Gastrocnemius medialis (tissue), 4 donors: ENCODE measurements around the gene MYOCD. TPM values are rescaled to one million over a fixed set of nuclear protein-coding genes. Genes with fewer than 3 reads are reported as not detected.

ENCODE experiments used
- ATAC-seq, 2 donors: fragments of 150-250 bp; one replicate each; pipeline ENCODE4 v1.9.1; 2016
- DNase-seq, 2 donors: peaks; one replicate each; pipeline ENCODE4 v3.0.0-alpha.2; 2019
- H3K27ac ChIP-seq, 4 donors: fragments of 200-600 bp; sonication (generic); 1 replicate in 1 of 4; 2 replicates in 3 of 4; pipeline ENCODE4 v1.5.1; 2016 to 2018; ENCODE audit warnings: mild to moderate bottlenecking in 2 of 4, moderate library complexity in 1 of 4
- H3K27me3 ChIP-seq, 3 donors: fragments of 200-600 bp; sonication (generic) in 2 of 3; 1 replicate in 1 of 3; 2 replicates in 2 of 3; pipeline versions ENCODE4 v1.5.1 to v1.6.0; 2016 to 2019; ENCODE audit warnings: mild to moderate bottlenecking in 1 of 3, moderate library complexity in 1 of 3
- H3K36me3 ChIP-seq, 2 donors: fragments of 200-600 bp; sonication (generic) in 1 of 2; one replicate each; pipeline ENCODE4 v1.5.1; 2017 to 2018
- H3K4me1 ChIP-seq, 2 donors: fragments of 200-600 bp; sonication (generic) in 1 of 2; one replicate each; pipeline ENCODE4 v1.5.1; 2016 to 2017; ENCODE audit warnings: mild to moderate bottlenecking in 2 of 2
- H3K4me3 ChIP-seq, 4 donors: fragments of 200-600 bp; sonication (generic) in 3 of 4; 1 replicate in 1 of 4; 2 replicates in 3 of 4; pipeline ENCODE4 v1.5.1; 2016 to 2019; ENCODE audit warnings: mild to moderate bottlenecking in 2 of 4
- H3K9me3 ChIP-seq, 3 donors: fragments of 200-600 bp; sonication (generic) in 2 of 3; 1 replicate in 1 of 3; 2 replicates in 2 of 3; pipeline ENCODE4 v1.5.1; 2016 to 2019
- POLR2A ChIP-seq, 2 donors: fragments of 450-650 bp; IDR thresholded peaks; one replicate each; pipeline ENCODE4 v1.6.1; 2017; ENCODE audit warnings: antibody characterized with exemption in 2 of 2, mild to moderate bottlenecking in 2 of 2, moderate library complexity in 2 of 2
- in situ Hi-C, 4 donors: fragments of 200-750 bp; cut with MboI; loops; one replicate each; pipeline versions ENCODE4 v1.15.0 to v1.8.0; 2017; ENCODE audit warnings: low sequenced_read_pairs in 4 of 4
- intact Hi-C: fragments of 100-400 bp; cut with DNase I; formaldehyde crosslinking; loops from one replicate; pipeline ENCODE4 v1.15.1; 2023; ENCODE audit warnings: low total_unique reads
- total RNA-seq, 4 donors: library from RNA; depleted of rRNA; stranded (reverse); fragments of >200 nt; gene quantifications; one replicate each; pipeline versions ENCODE4 v1.1.0 to v1.2.3, GENCODE V29; 2016
- TF ChIP-seq, protein P1 (sequence below), 5 experiments: fragments of 450-650 bp in 3 of 5; fragments of 200-600 bp in 2 of 5; sonication (generic) in 2 of 5; IDR thresholded peaks in 4 of 5; conservative IDR thresholded peaks in 1 of 5; 1 replicate in 4 of 5; 2 replicates in 1 of 5; pipeline ENCODE4 v1.5.1; 2016 to 2019; ENCODE audit warnings: antibody characterized with exemption in 5 of 5, mild to moderate bottlenecking in 3 of 5, moderate library complexity in 3 of 5

The MYOCD gene
- total RNA-seq, 4 donors from 2014 or later = 0.36 to 2.7 (median 1.2) TPM

DNA sequence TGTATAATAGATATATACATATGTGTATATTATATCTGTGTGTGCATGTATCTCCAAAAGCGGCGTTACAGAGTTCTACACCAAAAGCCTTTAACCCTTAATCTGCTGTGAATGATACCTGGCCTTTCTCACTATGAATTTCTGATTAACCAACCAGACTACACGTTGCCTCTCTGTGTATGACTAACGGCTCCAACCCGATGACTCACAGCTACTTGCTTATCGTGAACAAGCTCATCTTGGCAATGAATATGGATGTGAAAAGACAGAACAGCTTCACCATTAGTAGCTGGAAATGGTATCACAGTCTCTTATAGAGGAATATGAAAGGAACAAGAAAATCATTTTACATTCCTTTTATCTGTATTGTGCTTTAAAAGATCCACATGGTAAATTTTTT is 99.9 kb downstream of the MYOCD start:
- DNase-seq = no peak
- Histone ChIP-seq H3K27me3 (no peaks in the 10 kb centered on the region), H3K4me3 (no peak overlapping the region), H3K27ac (no peak overlapping the region), H3K4me1 (no peaks in the 10 kb centered on the region), H3K9me3 (no peaks in the 10 kb centered on the region), H3K36me3 (no peaks in the 10 kb centered on the region)
- TF ChIP-seq, protein P1, sequence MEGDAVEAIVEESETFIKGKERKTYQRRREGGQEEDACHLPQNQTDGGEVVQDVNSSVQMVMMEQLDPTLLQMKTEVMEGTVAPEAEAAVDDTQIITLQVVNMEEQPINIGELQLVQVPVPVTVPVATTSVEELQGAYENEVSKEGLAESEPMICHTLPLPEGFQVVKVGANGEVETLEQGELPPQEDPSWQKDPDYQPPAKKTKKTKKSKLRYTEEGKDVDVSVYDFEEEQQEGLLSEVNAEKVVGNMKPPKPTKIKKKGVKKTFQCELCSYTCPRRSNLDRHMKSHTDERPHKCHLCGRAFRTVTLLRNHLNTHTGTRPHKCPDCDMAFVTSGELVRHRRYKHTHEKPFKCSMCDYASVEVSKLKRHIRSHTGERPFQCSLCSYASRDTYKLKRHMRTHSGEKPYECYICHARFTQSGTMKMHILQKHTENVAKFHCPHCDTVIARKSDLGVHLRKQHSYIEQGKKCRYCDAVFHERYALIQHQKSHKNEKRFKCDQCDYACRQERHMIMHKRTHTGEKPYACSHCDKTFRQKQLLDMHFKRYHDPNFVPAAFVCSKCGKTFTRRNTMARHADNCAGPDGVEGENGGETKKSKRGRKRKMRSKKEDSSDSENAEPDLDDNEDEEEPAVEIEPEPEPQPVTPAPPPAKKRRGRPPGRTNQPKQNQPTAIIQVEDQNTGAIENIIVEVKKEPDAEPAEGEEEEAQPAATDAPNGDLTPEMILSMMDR (IDR thresholded peaks at IDR 0.05 in 4 of 5, conservative IDR thresholded peaks at IDR 0.05 in 1 of 5) = no peak
- no peak for TF ChIP-seq POLR2A (IDR thresholded peaks at IDR 0.05)
- ATAC-seq = no peak
- in situ Hi-C loops = no loop called here
- intact Hi-C loops = no loop called here

GRCh38 chr17:12768255-12768654 is 102.6 kb downstream of the MYOCD start:
- in situ Hi-C loops (no loop called here), intact Hi-C loops (no loop called here)
- H3K4me1 ChIP-seq = no peaks in the 10 kb centered on the region
- H3K4me3 ChIP-seq = no peak overlapping the region
- DNase-seq (no peak), ATAC-seq (no peak)
- no peaks in the 10 kb centered on the region for H3K36me3 ChIP-seq
- no peak overlapping the region for H3K27ac ChIP-seq
- TF ChIP-seq POLR2A (IDR thresholded peaks at IDR 0.05) = no peak
- no peaks in the 10 kb centered on the region for H3K27me3 ChIP-seq
- H3K9me3 ChIP-seq = no peaks in the 10 kb centered on the region

DNA sequence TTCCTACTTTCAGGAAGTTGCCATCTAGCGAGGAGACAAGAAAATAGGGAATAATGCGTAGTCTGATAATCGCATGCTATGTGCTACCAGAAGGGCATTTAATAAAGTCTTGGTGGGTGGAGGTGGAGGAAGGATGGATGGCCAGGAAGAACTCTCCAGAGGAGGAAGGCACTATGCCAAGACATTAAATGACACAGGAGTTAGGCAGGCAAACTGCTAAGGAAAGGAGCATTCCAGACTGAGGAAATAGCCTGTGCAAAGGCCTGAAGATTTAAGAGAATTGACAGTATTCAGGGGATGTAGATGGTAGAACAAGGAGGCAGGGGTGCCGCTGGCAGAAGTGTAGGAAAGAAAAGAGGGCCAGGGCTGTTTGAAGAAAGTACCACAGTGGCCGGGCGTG is 104.3 kb downstream of the MYOCD start:
- no peaks in the 10 kb centered on the region for H3K9me3 ChIP-seq
- H3K4me3 ChIP-seq = no peak overlapping the region
- no peak overlapping the region for H3K27ac ChIP-seq
- DNase-seq (no peak), ATAC-seq (no peak)
- H3K4me1 ChIP-seq = no peaks in the 10 kb centered on the region
- TF ChIP-seq, protein P1 (IDR thresholded peaks at IDR 0.05 in 4 of 5, conservative IDR thresholded peaks at IDR 0.05 in 1 of 5) = no peak
- TF ChIP-seq POLR2A (IDR thresholded peaks at IDR 0.05) = no peak
- in situ Hi-C loops = no loop called here
- intact Hi-C loops = no loop called here
- H3K36me3 ChIP-seq = no peaks in the 10 kb centered on the region
- H3K27me3 ChIP-seq = no peaks in the 10 kb centered on the region

DNA sequence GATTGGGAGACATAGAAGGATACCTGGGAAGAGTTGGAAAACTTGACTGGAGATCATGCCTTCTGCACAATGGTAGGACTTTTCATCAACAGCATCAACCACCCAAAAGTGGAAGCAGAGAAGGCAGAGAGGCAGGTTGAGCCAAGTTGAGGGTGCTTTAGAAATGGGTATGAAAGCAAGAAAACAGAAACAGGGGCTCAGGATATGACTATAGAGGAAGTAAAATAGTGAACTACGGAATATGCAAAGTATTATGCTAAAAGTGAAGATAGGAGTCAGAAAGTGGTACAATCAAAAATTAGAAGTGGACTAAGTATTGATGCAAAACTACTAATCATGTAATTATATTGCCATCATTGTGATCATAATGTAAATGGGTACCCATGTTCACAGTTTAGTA is 107.5 kb downstream of the MYOCD start:
- no peaks in the 10 kb centered on the region for H3K36me3 ChIP-seq
- no peaks in the 10 kb centered on the region for H3K9me3 ChIP-seq
- intact Hi-C loops (no loop called here), in situ Hi-C loops (no loop called here)
- no peaks in the 10 kb centered on the region for H3K4me1 ChIP-seq
- H3K27ac ChIP-seq = no peak overlapping the region
- H3K4me3 ChIP-seq = no peak overlapping the region
- ATAC-seq (no peak), DNase-seq (no peak)
- TF ChIP-seq, protein P1 (IDR thresholded peaks at IDR 0.05 in 4 of 5, conservative IDR thresholded peaks at IDR 0.05 in 1 of 5) = no peak
- no peak for TF ChIP-seq POLR2A (IDR thresholded peaks at IDR 0.05)
- H3K27me3 ChIP-seq = no peaks in the 10 kb centered on the region

GRCh38 chr17:12789075-12789480 is 123.4 kb downstream of the MYOCD start:
- Histone ChIP-seq H3K4me1 (no peaks in the 10 kb centered on the region), H3K4me3 (peak overlapping the region; percentile 62 to 70 (median 67)), H3K27ac (peak overlapping the region in 1 of 4 donors; percentile 66), H3K9me3 (no peaks in the 10 kb centered on the region), H3K27me3 (peaks cover 0 to 15% (median 0%) of the 10 kb centered on the region in 3 donors), H3K36me3 (no peaks in the 10 kb centered on the region)
- DNase-seq = peak in 1 of 2 donors; percentile 25
- intact Hi-C loops = no loop called here
- in situ Hi-C loops = no loop called here
- no peak for ATAC-seq
- no peak for TF ChIP-seq POLR2A (IDR thresholded peaks at IDR 0.05)
- TF ChIP-seq, protein P1 (IDR thresholded peaks at IDR 0.05 in 4 of 5, conservative IDR thresholded peaks at IDR 0.05 in 1 of 5) = no peak
